GM12878 (cell line): ENCODE results near the gene TXNL4A. TPM values are rescaled to one million over a fixed set of nuclear protein-coding genes. Genes with fewer than 3 reads are reported as not detected.

Experiments used
- BACH1 ChIP-seq: fragments of 450-650 bp; IDR thresholded peaks from 2 replicates; pipeline ENCODE4 v1.6.1; 2017; ENCODE audit warnings: mild to moderate bottlenecking, borderline replicate concordance
- BCL11A ChIP-seq: IDR thresholded peaks from 2 replicates; pipeline ENCODE4 v1.6.1; 2011; ENCODE audit warnings: low read depth, low read length
- BCLAF1 ChIP-seq: fragments of 450-650 bp; IDR thresholded peaks from 2 replicates; pipeline ENCODE4 v1.6.1; 2017; ENCODE audit warnings: antibody characterized with exemption, mild to moderate bottlenecking, moderate library complexity
- BHLHE40 ChIP-seq, 2 experiments: fragments of 450-650 bp in 1 of 2; IDR thresholded peaks; 2 replicates each; pipeline ENCODE4 v1.6.1; 2011 to 2017; ENCODE audit warnings: low read depth in 2 of 2, borderline replicate concordance in 1 of 2, improper control_type of control experiment in 1 of 2, low read length in 1 of 2, mild to moderate bottlenecking in 1 of 2
- BMI1 ChIP-seq: fragments of 450-650 bp; IDR thresholded peaks from 2 replicates; pipeline ENCODE4 v1.6.1; 2016; ENCODE audit warnings: mild to moderate bottlenecking, moderate library complexity, borderline replicate concordance
- EED ChIP-seq: sonication (generic); IDR thresholded peaks from 2 replicates; pipeline ENCODE4 v1.6.1; 2016; ENCODE audit warnings: antibody characterized with exemption, low read depth
- EGR1 ChIP-seq, 2 experiments: IDR thresholded peaks; 1 replicate in 1 of 2; 2 replicates in 1 of 2; pipeline ENCODE4 v1.6.1; 2011 to 2012; ENCODE audit warnings: low read depth in 2 of 2, low read length in 2 of 2, borderline replicate concordance in 1 of 2, mild to moderate bottlenecking in 1 of 2, moderate library complexity in 1 of 2
- ESRRA ChIP-seq: IDR thresholded peaks from 2 replicates; pipeline ENCODE4 v1.6.1; 2012; ENCODE audit warnings: mild to moderate bottlenecking, low read length, improper control_type of control experiment
- NFIC ChIP-seq: IDR thresholded peaks from 2 replicates; pipeline ENCODE4 v1.6.1; 2012; ENCODE audit warnings: low read depth, mild to moderate bottlenecking, inconsistent platforms, low read length, moderate library complexity
- PAX5 ChIP-seq: IDR thresholded peaks from 2 replicates; pipeline ENCODE4 v1.6.1; 2011; ENCODE audit warnings: low read depth, low read length, borderline replicate concordance
- POLR2A ChIP-seq: IDR thresholded peaks from 2 replicates; pipeline ENCODE4 v1.6.1; 2011; ENCODE audit warnings: low read depth, mild to moderate bottlenecking, low read length
- SKIL ChIP-seq: fragments of 450-650 bp; IDR thresholded peaks from 2 replicates; pipeline ENCODE4 v1.6.1; 2017; ENCODE audit warnings: mild to moderate bottlenecking, low read depth, inconsistent platforms; ENCODE audit not compliant: poor library complexity, severe bottlenecking
- STAT1 ChIP-seq: fragments of 450-650 bp; conservative IDR thresholded peaks from 2 replicates; pipeline ENCODE4 v1.6.1; 2014; ENCODE audit warnings: antibody characterized with exemption, mild to moderate bottlenecking
- SUPT20H ChIP-seq: IDR thresholded peaks from 2 replicates; pipeline ENCODE4 v1.6.1; 2011; ENCODE audit warnings: low read depth, mild to moderate bottlenecking, low read length, moderate library complexity, borderline replicate concordance; ENCODE audit not compliant: control insufficient read depth
- ZNF592 ChIP-seq: fragments of 450-650 bp; IDR thresholded peaks from 2 replicates; pipeline ENCODE4 v1.6.1; 2017; ENCODE audit warnings: mild to moderate bottlenecking, moderate library complexity
- ZNF687 ChIP-seq: fragments of 450-650 bp; IDR thresholded peaks from 2 replicates; pipeline ENCODE4 v1.6.1; 2017; ENCODE audit warnings: mild to moderate bottlenecking, moderate library complexity
- polyA plus RNA-seq, 11 experiments: library from polyadenylated mRNA; depleted of rRNA in 4 of 11; unstranded in 6 of 11; stranded (reverse) in 5 of 11; fragments of >200 nt; fragmentation: Nextera tagmentation in 4 of 11; fragmentation: Illumina TruSeq in 1 of 11; extraction: Ambion mirVana in 4 of 11; extraction: Trizol in 1 of 11; gene quantifications; 1 replicate in 1 of 11; 2 replicates in 10 of 11; pipeline versions ENCODE4 v1.2.1 to v1.2.3, GENCODE V29; 2011 to 2016; ENCODE audit warnings: inconsistent platforms in 2 of 11, missing spikeins in 2 of 11, low read depth in 1 of 11
- total RNA-seq, 4 experiments: library from RNA; depleted of rRNA in 3 of 4; stranded (reverse); fragments of >200 nt in 3 of 4; fragmentation: Illumina TruSeq in 1 of 4; extraction: Trizol in 1 of 4; gene quantifications; 2 replicates each; pipeline versions ENCODE4 v1.2.1 to v1.2.3, GENCODE V29; 2013 to 2021

The TXNL4A gene
- total and polyA plus RNA-seq, 10 of the 15 experiments (the other 5 are each of a cell fraction or from before 2014, with no cell fraction given): 38.4 to 329 (median 128) TPM

DNA sequence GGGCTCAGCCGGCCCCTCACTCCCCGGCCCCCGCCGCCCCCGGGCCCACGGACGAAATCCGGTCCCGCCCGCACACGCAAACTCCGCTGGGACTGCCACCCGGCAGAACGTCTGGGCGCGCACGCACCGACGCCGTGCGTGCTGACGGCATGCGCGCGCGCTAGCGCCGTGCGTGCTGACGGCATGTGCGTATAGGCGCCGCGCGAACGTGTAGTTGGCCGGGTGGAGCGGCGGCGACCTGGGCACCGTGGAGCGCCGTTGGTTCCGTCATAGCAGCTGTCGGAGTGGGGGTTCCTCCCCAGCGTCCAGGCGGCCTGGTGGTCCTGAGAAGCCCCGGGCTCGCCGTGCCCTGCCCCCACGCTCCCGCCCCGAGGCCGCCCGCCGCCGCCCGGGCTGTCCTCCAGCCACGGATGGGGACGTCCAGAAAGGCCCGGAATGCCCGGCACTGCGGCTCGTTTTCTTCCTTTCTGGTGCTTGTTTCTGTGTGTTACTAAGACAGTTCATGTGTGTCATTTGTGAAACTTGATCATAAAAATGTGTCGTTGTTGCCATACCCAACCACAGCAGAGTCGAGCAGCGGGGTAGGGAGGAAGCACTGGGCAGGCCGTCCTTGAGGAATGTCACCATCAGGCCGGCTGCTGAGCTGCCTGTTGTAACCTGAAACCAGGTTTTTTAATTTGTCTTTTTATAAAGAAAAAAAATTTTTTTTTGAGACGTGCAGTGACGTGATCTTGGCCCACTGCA is at the start of gene TXNL4A (continued):
- TF ChIP-seq BHLHE40 (IDR thresholded peaks at IDR 0.05; ENCODE audit: borderline replicate concordance in 1 of 2, low read depth in 2 of 2, low read length in 1 of 2): peak in 1 of 2 experiments; percentile 82; a peak in 1 of 4 replicates
- peak; percentile 68 to 99; a peak in 2 of 3 replicates for TF ChIP-seq EGR1 (IDR thresholded peaks at IDR 0.05; ENCODE audit: borderline replicate concordance in 1 of 2, low read depth in 2 of 2, low read length in 2 of 2)
- TF ChIP-seq POLR2A: peak; percentile 94
- peak; percentile 68; the same call in 1 of the 2 replicates for TF ChIP-seq BACH1
- no peak for TF ChIP-seq STAT1
- TF ChIP-seq ZNF592: no peak
- no peak for TF ChIP-seq BCL11A
- TF ChIP-seq ESRRA: no peak
- TF ChIP-seq SUPT20H: no peak
- no peak for TF ChIP-seq NFIC
- no peak for TF ChIP-seq EED
- TF ChIP-seq BMI1: no peak
- TF ChIP-seq ZNF687: peak; percentile 96
- no peak for TF ChIP-seq SKIL
- TF ChIP-seq BCLAF1: no peak
- no peak for TF ChIP-seq PAX5
